Spleen (tissue), 11 donors: ENCODE results near the gene MAP3K6. TPM values are rescaled to one million over a fixed set of nuclear protein-coding genes. Genes with fewer than 3 reads are reported as not detected.

Experiments used
- DNase-seq: peaks from one replicate; pipeline ENCODE4 v3.0.0-alpha.2; 2020
- H3K27ac ChIP-seq, 8 donors: fragments of 200-600 bp; sonication (generic) in 7 of 8; 1 replicate in 4 of 8; 2 replicates in 4 of 8; pipeline versions ENCODE4 v1.5.0 to v1.8.0; 2016 to 2021; ENCODE audit warnings: inconsistent platforms in 4 of 8, mild to moderate bottlenecking in 4 of 8, moderate library complexity in 1 of 8
- H3K27me3 ChIP-seq, 7 donors: fragments of 200-600 bp; sonication (generic) in 6 of 7; replicated peaks in 1 of 7; 1 replicate in 4 of 7; 2 replicates in 3 of 7; pipeline versions ENCODE4 v1.5.0 to v1.8.0; 2016 to 2021; ENCODE audit warnings: inconsistent platforms in 3 of 7, mild to moderate bottlenecking in 1 of 7
- H3K36me3 ChIP-seq, 6 donors: fragments of 200-600 bp; sonication (generic) in 5 of 6; 1 replicate in 4 of 6; 2 replicates in 2 of 6; pipeline versions ENCODE4 v1.5.0 to v1.8.0; 2016 to 2021; ENCODE audit warnings: inconsistent platforms in 2 of 6
- H3K4me1 ChIP-seq, 6 donors: fragments of 200-600 bp; sonication (generic) in 5 of 6; 1 replicate in 3 of 6; 2 replicates in 3 of 6; pipeline versions ENCODE4 v1.5.0 to v1.8.0; 2016 to 2021; ENCODE audit warnings: inconsistent platforms in 3 of 6
- H3K4me3 ChIP-seq, 8 donors: fragments of 200-600 bp; sonication (generic) in 7 of 8; 1 replicate in 4 of 8; 2 replicates in 4 of 8; pipeline versions ENCODE4 v1.5.0 to v1.8.0; 2016 to 2021; ENCODE audit warnings: inconsistent platforms in 4 of 8, mild to moderate bottlenecking in 4 of 8, moderate library complexity in 2 of 8
- H3K9me3 ChIP-seq, 8 donors: fragments of 200-600 bp; sonication (generic) in 7 of 8; 1 replicate in 4 of 8; 2 replicates in 4 of 8; pipeline versions ENCODE4 v1.5.0 to v1.8.0; 2016 to 2021; ENCODE audit warnings: inconsistent platforms in 4 of 8
- CTCF ChIP-seq, 11 experiments: fragments of 200-600 bp in 7 of 11; fragments of 450-650 bp in 4 of 11; sonication (generic) in 4 of 11; IDR thresholded peaks in 8 of 11; conservative IDR thresholded peaks in 3 of 11; 1 replicate in 7 of 11; 2 replicates in 4 of 11; pipeline versions ENCODE4 v1.4.0 to v1.8.0; 2016 to 2021; ENCODE audit warnings: antibody characterized with exemption in 11 of 11, inconsistent platforms in 4 of 11, mild to moderate bottlenecking in 1 of 11
- POLR2A ChIP-seq, 3 donors: fragments of 450-650 bp; IDR thresholded peaks; one replicate each; pipeline ENCODE4 v1.5.1; 2017; ENCODE audit warnings: antibody characterized with exemption in 3 of 3, mild to moderate bottlenecking in 1 of 3
- POLR2AphosphoS5 ChIP-seq, 3 donors: sonication (generic); formaldehyde crosslinking; IDR thresholded peaks; one replicate each; pipeline ENCODE4 v1.5.1; 2017; ENCODE audit warnings: antibody characterized with exemption in 3 of 3
- WGBS, 5 donors: extraction: QIAGEN DNeasy Blood & Tissue Kit in 3 of 5; methylation state at CpG; one replicate each; pipeline versions ENCODE4 v1.1.5 to v1.1.7; 2013 to 2018; 5-methylcytosine and 5-hydroxymethylcytosine counted together
- intact Hi-C: fragments of 100-400 bp; cut with DNase I; formaldehyde crosslinking; loops from one replicate; pipeline ENCODE4 v1.15.0; 2023; ENCODE audit warnings: low total_unique reads
- polyA plus RNA-seq, 3 donors: library from polyadenylated mRNA; stranded (reverse); fragments of 200-250 nt; gene quantifications; one replicate each; pipeline ENCODE4 v1.2.1, GENCODE V29; 2013
- total RNA-seq, 7 donors: library from RNA; depleted of rRNA in 3 of 7; stranded (reverse); fragments of >200 nt in 3 of 7; fragmentation: NEBNext Ultra II Directional in 4 of 7; extraction: Animal tissue kit (Norgen Biotek cat#: 25700) in 4 of 7; gene quantifications; one replicate each; pipeline versions ENCODE4 v1.1.0 to v1.2.1, GENCODE V29; 2016 to 2021
- donor health status: healthy with polysubstance abuse.
- donor health status: DM: no; HTN: no; CAD: no; lungs with moderate emphysema.
- donor health status: DM: no; HTN: no; CAD: no.
- donor health status: Bipolar disorder and iron deficiency.
- donor health status: healthy.
- donor health status: DM: no; HTN: no; CAD: no.
- donor health status: DM: yes; HTN: yes; CAD: no.

The MAP3K6 gene
- total and polyA plus RNA-seq, 10 donors = 20.3 to 55.0 (median 31.0) TPM

GRCh38 chr1:27364696-27365371, 1.9 kb downstream of the MAP3K6 start:
- H3K36me3 ChIP-seq = peaks cover 0 to 48% (median 7%) of the 10 kb centered on the region in 6 donors
- intact Hi-C loops = no loop called here
- H3K9me3 ChIP-seq = no peaks in the 10 kb centered on the region
- no peak for DNase-seq
- H3K27me3 ChIP-seq = peaks cover 0 to 4% (median 0%) of the 10 kb centered on the region in 7 donors
- WGBS, 5 donors = 54 to 80% (median 72%) methylated on average over 6 to 11 of the region's 11 CpGs
- H3K4me1 ChIP-seq = peaks cover 23 to 74% (median 58%) of the 10 kb centered on the region in 6 donors
- peak overlapping the region in 6 of 8 donors; percentile 60 to 89 (median 70) for H3K4me3 ChIP-seq
- TF ChIP-seq POLR2A (IDR thresholded peaks at IDR 0.05) = no peak
- TF ChIP-seq CTCF (IDR thresholded peaks at IDR 0.05 in 8 of 11, conservative IDR thresholded peaks at IDR 0.05 in 3 of 11) = no peak
- no peak for TF ChIP-seq POLR2AphosphoS5 (IDR thresholded peaks at IDR 0.05)
- H3K27ac ChIP-seq = peak overlapping the region in 7 of 8 donors; percentile 88 to 95 (median 91)

- WGBS, 5 donors = 89 to 93% (median 92%) methylated on average over 12 to 26 of the region's 26 CpGs
- peaks cover 0 to 56% (median 11%) of the 10 kb centered on the region in 6 donors for H3K36me3 ChIP-seq
- DNase-seq = no peak
- TF ChIP-seq POLR2AphosphoS5 (IDR thresholded peaks at IDR 0.05) (no peak), POLR2A (IDR thresholded peaks at IDR 0.05) (no peak), CTCF (IDR thresholded peaks at IDR 0.05 in 8 of 11, conservative IDR thresholded peaks at IDR 0.05 in 3 of 11) (no peak)
- intact Hi-C loops = no loop called here
- H3K4me3 ChIP-seq = no peak overlapping the region
- H3K4me1 ChIP-seq = peaks cover 26 to 74% (median 56%) of the 10 kb centered on the region in 6 donors
- H3K27ac ChIP-seq = peak overlapping the region in 3 of 8 donors; percentile 91 to 92 (median 91)
- no peaks in the 10 kb centered on the region for H3K9me3 ChIP-seq
- peaks cover 0 to 4% (median 0%) of the 10 kb centered on the region in 7 donors for H3K27me3 ChIP-seq
These were observed 2.7 kb downstream of the MAP3K6 start for GRCh38 chr1:27363766-27364695.

GRCh38 chr1:27361553-27361952, 5.2 kb downstream of the MAP3K6 start:
- Histone ChIP-seq H3K36me3 (peaks cover 0 to 80% (median 14%) of the 10 kb centered on the region in 6 donors), H3K4me1 (peaks cover 29 to 69% (median 51%) of the 10 kb centered on the region in 6 donors), H3K27ac (no peak overlapping the region), H3K9me3 (no peaks in the 10 kb centered on the region), H3K4me3 (no peak overlapping the region), H3K27me3 (peaks cover 0 to 4% (median 0%) of the 10 kb centered on the region in 7 donors)
- intact Hi-C loops = no loop called here
- no peak for DNase-seq
- TF ChIP-seq CTCF (IDR thresholded peaks at IDR 0.05 in 8 of 11, conservative IDR thresholded peaks at IDR 0.05 in 3 of 11) (no peak), POLR2A (IDR thresholded peaks at IDR 0.05) (no peak), POLR2AphosphoS5 (IDR thresholded peaks at IDR 0.05) (no peak)
- 81 to 96% (median 90%) methylated on average over 7 to 8 of the region's 8 CpGs for WGBS, 5 donors
